IPS-18c (cell line): ENCODE measurements around the gene SORBS1.
A peak's percentile ranks its signal among the peaks of the same experiment; 100 is the strongest.

Experiments
- H3K4me3 ChIP-seq: 2 replicates; pipeline ENCODE4 v1.7.0; 2013; ENCODE audit warnings: low read depth, mild to moderate bottlenecking, low read length, moderate library complexity; ENCODE audit not compliant: insufficient read depth
- H3K9me3 ChIP-seq: one replicate; pipeline ENCODE4 v1.6.1; 2013; ENCODE audit warnings: mild to moderate bottlenecking, low read length, moderate library complexity; ENCODE audit not compliant: control insufficient read depth, insufficient read depth

SORBS1 gene

DNA sequence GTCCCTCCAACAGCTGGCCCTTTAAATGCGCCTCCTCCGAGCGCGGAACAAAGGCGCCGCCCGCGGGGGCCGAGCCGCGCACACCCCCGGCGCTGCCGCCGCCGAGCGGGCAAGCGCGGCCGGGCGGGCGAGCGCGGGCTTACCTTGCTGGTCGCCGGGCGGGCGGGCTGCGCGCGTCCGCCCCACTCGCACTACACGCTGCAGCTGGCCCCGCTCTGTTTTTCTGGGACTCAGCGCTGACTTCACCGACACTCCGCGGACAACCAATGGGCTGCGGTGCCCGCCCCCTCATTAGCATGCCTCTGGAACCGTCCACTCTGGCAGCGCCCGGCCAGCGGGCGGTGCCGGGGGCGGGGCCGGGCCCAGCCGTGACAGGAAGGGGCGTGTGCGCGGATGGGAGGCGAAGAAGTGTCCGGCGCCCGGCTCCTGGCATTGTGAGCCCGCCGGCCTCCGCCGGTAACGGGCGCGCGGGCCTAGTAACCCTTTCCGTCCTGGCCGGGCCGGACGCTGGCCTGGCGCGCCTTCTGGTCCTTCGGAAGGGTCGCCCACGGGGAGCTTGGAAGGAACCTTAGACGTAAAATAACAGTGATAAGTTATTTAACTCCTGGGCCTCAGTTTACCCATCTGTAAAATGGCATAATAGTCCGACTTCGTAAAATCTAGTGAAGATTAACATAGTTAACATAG is at the start of gene SORBS1:
SORBS1 (minus strand) TSS at position 195 of the 687 bp plus-strand sequence. CDS start 120,236 bp downstream, outside the sequence.
- no peaks in the 10 kb centered on the region for H3K9me3 ChIP-seq

GRCh38 chr10:95610727-95611126 is 49.6 kb upstream of the SORBS1 start:
- no peak overlapping the region for H3K4me3 ChIP-seq
- no peaks in the 10 kb centered on the region for H3K9me3 ChIP-seq

More for the DNA sequence above, at the start of gene SORBS1:
- H3K4me3 ChIP-seq, result peak within 1 kb of the TSS; percentile 83

GRCh38 chr10:95606922-95607321 is 45.8 kb upstream of the SORBS1 start:
- no peak overlapping the region for H3K4me3 ChIP-seq
- no peaks in the 10 kb centered on the region for H3K9me3 ChIP-seq

- no peak overlapping the region for H3K4me3 ChIP-seq
- H3K9me3 ChIP-seq, result no peaks in the 10 kb centered on the region
Measured at GRCh38 chr10:95605163-95605562, 44.0 kb upstream of the SORBS1 start.

DNA sequence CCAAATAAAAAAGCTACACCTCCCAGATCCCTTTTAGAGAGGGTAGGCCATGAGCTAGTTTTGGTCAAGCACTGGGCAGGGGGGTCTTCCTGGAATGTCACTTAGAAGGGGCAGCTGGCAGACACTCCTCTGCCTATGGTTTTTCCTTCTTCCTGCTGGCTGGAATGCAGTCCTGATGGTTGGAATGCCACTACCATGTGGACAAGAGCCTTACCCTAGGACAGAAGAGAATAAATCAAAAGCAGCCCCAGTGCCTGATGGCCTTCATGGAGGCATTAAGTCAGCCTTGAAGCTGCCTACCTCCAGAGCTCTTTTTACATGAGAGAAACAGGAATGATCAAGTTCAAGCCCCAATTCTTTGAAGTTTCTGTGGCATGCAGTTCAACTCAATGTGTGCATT is 43.5 kb upstream of the SORBS1 start:
- Histone ChIP-seq H3K9me3 (no peaks in the 10 kb centered on the region), H3K4me3 (no peak overlapping the region)

DNA sequence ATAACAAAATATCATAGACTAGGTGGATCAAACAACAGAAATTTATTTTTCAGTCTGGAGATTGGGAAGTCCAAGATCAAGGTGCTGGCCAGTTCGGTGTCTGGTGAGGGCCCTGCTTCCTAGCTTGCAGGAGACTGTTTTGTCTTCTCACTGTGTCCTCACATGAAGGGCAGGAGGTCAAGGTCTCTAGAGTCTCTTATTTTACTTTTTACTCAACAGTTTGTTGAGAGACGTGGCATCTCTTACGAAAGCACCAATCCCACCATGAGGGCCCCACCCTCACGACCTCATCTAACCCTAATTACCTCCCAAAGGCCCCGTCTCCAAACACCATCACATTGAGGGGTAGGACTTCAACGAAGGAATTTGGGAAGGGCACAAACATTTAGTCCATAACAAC is 41.2 kb upstream of the SORBS1 start:
- H3K4me3 ChIP-seq, result no peak overlapping the region
- H3K9me3 ChIP-seq, result no peaks in the 10 kb centered on the region

DNA sequence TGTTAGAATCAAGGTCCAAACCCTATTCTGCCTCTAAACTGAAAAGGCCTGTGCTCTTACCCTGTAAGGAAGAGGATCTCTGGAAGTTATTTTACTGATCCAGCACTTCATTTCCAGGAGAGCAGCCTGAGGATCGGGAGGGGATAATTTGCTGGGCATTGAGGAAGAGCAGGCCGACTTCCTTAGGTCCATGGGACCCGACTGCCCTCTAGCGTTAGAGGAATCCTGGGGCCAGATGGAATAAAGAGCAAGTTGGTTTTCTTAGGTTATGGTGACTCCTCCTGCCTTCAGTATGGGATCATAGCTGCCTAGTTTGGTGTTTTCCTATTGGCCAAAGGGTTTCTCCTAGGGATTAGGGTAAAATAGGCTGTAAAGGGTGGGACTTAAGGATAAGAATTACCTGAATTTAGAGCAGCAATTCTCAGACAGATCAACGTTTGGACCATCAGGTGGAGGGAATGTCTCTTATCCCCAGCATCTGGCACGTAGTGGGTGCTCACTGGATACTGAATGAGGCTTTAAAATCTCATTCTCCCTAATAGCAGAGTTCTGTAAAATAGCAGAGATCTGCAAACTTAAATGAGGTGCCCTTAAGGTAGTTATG is 40.0 kb upstream of the SORBS1 start:
- H3K9me3 ChIP-seq, result no peaks in the 10 kb centered on the region
- no peak overlapping the region for H3K4me3 ChIP-seq

- no peak overlapping the region for H3K4me3 ChIP-seq
- no peaks in the 10 kb centered on the region for H3K9me3 ChIP-seq
Measured at GRCh38 chr10:95600158-95600557, 39.0 kb upstream of the SORBS1 start.

GRCh38 chr10:95597788-95598187 is 36.6 kb upstream of the SORBS1 start:
- Histone ChIP-seq H3K9me3 (no peaks in the 10 kb centered on the region), H3K4me3 (no peak overlapping the region)

DNA sequence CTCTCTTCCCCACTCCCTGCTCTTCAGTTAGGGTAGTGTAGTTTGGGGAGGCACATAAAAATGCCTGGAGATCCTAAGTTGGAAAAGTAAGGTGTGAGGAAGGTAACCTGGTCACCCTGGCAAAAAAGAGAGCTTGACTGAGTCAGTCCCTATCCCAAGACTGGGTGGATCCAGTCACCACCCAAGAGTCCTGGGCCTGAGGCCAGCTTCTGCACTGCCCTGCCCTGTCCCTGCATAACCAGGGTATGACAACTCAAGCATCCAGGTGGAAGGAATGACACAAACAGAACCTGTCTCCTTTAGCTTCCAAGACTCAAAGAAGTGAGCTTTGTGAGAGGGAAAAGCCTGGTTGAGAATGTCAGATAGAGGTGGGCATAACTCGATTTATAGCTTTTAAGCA is 26.9 kb upstream of the SORBS1 start:
- Histone ChIP-seq H3K4me3 (no peak overlapping the region), H3K9me3 (no peaks in the 10 kb centered on the region)

DNA sequence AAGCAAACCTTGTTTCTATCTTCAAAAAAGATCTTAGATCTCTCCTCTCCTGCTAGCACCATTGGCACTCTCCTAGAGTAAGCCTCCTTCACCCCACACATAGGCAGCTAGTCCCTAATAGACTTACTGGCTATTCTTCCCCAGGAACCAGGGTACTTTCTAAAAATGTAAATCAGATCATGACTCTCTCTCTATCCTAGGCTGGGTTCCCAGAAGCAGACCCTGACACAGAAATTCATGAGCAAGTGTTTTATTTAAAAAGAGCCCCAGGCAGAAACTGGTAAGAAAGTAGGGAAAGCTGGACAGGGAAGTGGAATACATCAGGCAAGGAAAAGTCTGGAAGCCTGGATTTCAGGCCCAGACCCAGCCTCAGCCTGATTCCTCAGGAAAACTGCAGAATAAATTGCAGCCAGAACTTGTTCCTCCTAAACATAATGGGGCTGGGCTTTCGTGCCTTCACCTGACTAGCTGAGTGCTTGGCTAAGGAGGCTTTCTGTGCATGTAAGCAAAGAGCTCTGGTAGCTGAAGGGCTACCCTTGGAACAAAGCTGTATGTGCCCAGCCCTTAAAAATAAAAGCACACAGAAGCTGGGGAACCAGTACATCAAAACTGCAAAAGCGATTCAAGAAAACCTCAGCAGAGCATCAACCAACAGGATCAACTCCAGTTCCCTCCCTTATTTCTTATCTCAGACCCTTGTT is 18.8 kb upstream of the SORBS1 start:
- no peak overlapping the region for H3K4me3 ChIP-seq
- H3K9me3 ChIP-seq, result no peaks in the 10 kb centered on the region

- Histone ChIP-seq H3K4me3 (no peak overlapping the region), H3K9me3 (no peaks in the 10 kb centered on the region)
Measured at GRCh38 chr10:95579292-95579691, 18.1 kb upstream of the SORBS1 start.

DNA sequence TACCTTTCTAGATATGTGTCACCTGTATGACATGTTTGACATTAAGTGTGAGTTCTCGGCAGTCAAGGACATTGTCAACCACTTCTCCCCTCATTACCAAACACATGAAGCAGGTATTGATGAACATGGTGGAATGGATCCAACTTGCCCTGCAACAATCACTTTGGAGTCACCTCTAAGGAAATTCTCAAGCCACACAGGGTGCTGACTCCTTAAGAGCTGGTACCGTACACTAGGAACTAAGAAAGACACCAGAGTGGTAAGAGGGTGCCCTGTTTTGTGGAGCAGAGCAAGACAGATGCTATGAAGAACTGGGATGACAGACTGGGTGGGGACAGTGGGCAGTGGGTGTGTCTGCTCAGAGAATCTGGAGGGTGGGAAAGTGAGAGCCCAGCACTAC is 17.4 kb upstream of the SORBS1 start:
- no peaks in the 10 kb centered on the region for H3K9me3 ChIP-seq

DNA sequence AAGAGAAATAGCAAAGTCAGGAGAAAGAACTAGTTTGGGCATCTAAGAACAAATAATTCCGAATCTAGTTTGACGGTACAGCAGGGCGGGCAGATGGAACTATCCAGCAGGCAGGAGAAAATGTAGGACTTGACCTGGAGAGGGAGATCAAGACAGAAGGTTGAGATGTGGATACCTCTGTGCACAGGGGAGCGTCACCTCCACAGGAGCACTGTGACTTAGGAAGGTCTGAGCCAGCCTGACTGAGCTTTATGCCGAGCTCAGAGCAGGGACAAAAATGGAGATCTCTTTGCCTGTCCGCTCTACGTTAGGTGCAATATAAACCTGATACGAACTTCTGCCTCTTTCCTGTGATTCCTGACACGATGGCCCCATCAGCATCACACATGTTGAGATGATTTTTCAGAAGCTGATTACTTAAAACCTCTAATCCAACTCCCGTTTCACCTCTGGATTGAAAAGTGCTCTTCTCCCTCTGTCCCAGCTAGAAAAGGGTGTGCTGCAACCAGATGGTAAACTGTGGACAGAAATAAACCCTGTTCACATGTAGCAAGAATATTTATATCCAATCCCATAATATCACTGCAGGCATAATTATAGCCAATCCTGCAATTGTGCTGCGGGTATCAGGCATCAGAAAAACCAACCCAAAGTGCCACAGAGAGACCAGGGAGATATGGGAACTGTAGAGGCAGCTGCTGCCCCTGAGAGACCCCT is 13.6 kb upstream of the SORBS1 start:
- Histone ChIP-seq H3K9me3 (no peaks in the 10 kb centered on the region), H3K4me3 (no peak overlapping the region)

More for the DNA sequence above, 17.4 kb upstream of the SORBS1 start:
- no peak overlapping the region for H3K4me3 ChIP-seq

DNA sequence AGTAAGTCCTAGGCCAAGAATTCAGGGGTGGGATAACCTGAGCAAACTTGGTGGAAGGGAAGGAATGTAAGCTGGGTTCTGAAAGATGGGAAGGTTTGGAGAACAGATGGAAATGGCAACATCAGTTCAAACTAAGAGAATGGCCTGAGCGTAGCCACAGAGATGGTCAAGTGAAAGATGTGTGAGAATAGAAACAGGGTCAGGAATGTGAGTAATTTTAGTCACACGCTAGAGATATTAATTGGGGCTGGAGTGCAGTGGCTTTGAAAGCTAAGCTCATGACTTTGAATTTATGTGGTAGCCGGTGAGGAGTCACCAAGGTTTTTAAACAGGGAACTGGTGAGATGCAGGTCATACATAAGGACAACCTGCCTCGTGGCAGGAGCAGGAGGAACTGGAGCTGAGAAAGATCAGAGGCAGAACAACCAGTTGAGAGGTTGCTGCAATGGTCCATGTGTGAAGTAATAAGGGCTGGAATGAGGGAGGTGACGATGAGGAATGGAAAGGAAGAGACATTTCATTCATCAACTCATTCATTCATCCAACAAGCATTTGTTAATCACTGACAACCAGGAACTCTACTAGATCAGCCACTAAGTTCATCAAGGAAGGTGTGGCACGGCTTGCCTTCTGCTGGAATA is 12.9 kb upstream of the SORBS1 start:
- H3K9me3 ChIP-seq, result no peaks in the 10 kb centered on the region
- H3K4me3 ChIP-seq, result no peak overlapping the region

GRCh38 chr10:95573527-95573926 is 12.4 kb upstream of the SORBS1 start:
- no peak overlapping the region for H3K4me3 ChIP-seq
- no peaks in the 10 kb centered on the region for H3K9me3 ChIP-seq

- Histone ChIP-seq H3K4me3 (no peak overlapping the region), H3K9me3 (no peaks in the 10 kb centered on the region)
Measured at GRCh38 chr10:95572131-95572820, 11.1 kb upstream of the SORBS1 start.
